Fibroblast of skin of left biceps (primary cell): Measurements from ENCODE around the gene ASPHD2.
"Not testable (repeated sequence)": the region's sequence is repeated elsewhere in the genome, so short reads cannot be mapped to it uniquely, and the experiment has no call there.

ENCODE experiments used
- DNase-seq, 2 experiments: peaks; one replicate each; pipeline ENCODE4 v3.0.0-alpha.2; 2013; ENCODE audit warnings: low read depth in 2 of 2

The ASPHD2 gene

GRCh38 chr22:26428515-26429457, at the start of gene ASPHD2:
Gene ASPHD2 (plus strand): TSS chr22:26429260. CDS start chr22:26433616, 4,356 bp downstream.
- DNase-seq = peak; percentile 30 to 36

GRCh38 chr22:26380072-26380830, 48.8 kb upstream of the ASPHD2 start:
- no peak for DNase-seq

DNA sequence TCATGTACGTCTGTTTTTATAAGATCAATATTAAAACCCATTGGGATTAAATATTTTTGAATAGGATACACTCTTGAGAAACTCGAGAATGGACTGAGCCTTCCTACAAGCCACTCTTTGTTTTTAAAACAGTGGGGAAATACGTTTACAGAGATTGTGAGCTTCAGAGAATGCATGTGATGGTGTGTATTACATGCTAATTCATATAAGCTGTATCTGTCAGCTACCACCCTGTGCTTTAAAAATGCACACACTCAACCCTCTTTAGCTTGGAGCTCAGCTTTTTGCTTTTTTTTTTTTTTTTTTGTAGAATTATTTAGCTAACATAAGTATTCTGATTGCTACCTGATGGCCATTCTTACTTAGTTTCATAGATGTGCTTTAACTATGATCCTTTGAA, 46.3 kb upstream of the ASPHD2 start:
- DNase-seq = no peak

GRCh38 chr22:26383968-26384556, 45.0 kb upstream of the ASPHD2 start:
- no peak for DNase-seq

DNA sequence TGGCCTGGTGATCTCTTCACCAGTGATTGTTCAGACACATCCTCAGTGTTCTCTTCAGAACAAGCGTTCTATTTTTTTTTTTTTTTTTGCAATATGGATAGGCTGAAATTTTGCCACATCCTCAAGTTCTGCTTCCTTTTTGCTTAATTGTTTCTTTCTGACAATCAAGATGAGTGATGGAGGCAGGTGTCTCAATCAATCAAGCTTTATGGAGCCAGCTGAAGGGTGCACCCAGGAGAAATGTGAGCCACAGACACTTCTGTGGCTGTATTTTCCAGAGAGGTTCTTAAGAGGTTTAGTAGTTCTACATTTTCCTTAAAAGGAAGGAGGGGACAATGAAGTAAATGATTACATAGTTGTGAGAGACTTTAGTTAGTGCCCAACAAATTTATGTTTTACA, 43.9 kb upstream of the ASPHD2 start:
- no peak for DNase-seq

GRCh38 chr22:26389125-26389524, 39.9 kb upstream of the ASPHD2 start:
- no peak for DNase-seq

GRCh38 chr22:26391091-26391490, 38.0 kb upstream of the ASPHD2 start:
- DNase-seq = no peak

DNA sequence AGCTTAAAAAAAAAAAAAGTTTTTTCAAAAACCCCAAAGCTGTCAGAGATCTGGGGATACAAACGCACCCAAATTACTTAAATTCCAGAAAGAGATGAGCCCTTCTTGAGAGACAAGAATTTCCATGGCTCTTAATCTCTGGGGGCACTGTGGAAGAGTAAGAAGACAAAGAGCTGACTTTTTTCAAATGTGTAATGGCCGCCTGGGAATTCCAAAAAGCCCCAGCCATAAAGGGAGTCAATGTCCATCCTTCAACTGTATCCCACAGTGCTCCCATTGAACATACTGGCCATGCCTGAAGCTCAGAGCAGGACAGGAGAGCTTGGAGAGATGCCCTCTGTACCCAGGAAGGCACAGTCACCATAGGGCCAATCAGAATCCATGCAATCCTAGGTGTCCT, 37.4 kb upstream of the ASPHD2 start:
- DNase-seq = no peak

GRCh38 chr22:26393929-26394328, 35.1 kb upstream of the ASPHD2 start:
- DNase-seq = no peak

GRCh38 chr22:26394777-26395176, 34.3 kb upstream of the ASPHD2 start:
- no peak for DNase-seq

DNA sequence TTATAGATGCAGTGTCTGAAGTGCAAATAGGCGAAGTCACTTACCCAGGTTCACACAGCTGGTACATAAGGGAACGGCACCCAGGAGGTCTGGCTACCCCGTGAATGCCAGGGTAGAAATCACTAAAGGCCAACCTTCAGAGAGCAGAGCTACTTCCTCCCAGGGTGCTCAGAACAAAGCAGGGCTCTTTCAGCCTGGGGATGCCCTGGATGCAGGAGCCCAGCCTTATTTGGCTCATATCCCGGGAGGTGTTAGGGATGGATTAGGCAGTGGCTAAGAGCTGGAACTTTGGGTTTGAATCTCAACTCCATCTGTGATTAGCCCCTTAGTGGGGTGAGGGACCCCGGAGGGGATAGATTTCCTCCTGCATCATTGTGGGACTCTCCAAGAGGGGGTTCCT, 33.1 kb upstream of the ASPHD2 start:
- no peak for DNase-seq

- DNase-seq = peak; percentile 28 to 35
Observed at GRCh38 chr22:26398741-26399153, 30.3 kb upstream of the ASPHD2 start.

DNA sequence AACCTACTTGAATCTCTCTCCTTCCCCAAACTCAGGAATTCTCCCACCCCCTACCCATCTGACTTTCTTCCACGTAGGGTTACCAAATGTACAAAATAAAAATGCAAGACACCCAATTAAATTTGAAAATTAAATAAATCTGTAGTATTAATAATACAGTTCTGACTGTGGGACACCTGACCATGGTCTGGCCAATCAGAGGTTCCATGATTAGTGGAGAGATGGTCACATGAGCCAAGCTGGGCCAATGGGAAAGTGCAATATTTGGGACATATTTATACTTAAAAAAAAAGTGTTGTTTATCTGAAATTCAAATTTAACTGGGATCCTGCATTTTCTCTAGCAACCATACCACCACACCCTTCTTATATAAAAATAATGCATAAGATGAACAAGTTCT, 29.8 kb upstream of the ASPHD2 start:
- DNase-seq = no peak

GRCh38 chr22:26401726-26402125, 27.3 kb upstream of the ASPHD2 start:
- no peak for DNase-seq

DNA sequence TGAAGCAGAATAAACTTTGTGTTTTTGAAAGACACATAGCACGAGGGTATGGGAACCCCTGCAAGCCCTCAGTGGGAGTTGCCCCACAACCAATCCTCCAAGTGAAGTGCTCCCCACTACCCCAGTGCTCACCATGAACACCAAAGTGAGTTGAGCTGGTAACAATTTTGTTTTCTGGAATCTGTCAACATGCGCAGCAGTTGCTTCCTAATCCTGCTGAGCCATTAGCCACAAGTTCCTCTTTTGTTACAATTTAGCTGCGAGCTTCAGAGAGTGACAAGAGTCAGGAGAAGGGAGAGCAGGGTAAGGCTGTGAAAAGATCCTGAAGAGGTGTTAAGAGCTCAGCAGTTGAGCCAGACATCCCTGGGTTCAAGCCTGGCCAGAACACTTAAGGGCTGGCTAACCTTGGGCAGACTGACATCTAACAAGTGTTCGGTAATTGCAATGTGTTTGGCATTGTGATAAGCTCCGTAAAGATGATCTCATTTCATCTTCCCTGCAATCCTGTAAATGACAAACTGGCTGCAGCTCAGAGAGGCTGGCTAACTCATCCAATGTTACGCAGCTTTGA, 24.1 kb upstream of the ASPHD2 start:
- no peak for DNase-seq

DNA sequence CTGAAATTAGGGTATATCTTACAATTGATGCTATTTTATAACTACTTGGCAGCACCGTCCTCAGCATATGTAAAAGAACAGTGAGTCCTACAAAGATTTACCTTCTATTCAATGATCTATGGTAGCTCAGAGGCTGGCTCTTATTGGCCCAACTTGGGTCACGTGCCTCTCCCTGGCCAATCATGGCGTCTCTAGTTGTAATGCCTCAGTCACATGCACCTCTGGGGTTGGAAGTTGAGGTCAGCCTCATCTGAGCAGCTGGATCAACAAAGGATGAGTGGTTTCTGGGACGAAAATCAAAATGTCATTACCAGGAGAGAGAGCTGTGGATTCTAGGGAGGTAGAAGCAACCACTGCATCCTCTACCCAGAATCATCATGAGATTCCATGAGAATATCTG, 22.9 kb upstream of the ASPHD2 start:
- DNase-seq = no peak

GRCh38 chr22:26408562-26409220, 20.4 kb upstream of the ASPHD2 start:
- DNase-seq = not testable (repeated sequence)

- no peak for DNase-seq
Observed at GRCh38 chr22:26409719-26410335, 19.2 kb upstream of the ASPHD2 start.

- DNase-seq = no peak
Observed at GRCh38 chr22:26410386-26410785, 18.7 kb upstream of the ASPHD2 start.

DNA sequence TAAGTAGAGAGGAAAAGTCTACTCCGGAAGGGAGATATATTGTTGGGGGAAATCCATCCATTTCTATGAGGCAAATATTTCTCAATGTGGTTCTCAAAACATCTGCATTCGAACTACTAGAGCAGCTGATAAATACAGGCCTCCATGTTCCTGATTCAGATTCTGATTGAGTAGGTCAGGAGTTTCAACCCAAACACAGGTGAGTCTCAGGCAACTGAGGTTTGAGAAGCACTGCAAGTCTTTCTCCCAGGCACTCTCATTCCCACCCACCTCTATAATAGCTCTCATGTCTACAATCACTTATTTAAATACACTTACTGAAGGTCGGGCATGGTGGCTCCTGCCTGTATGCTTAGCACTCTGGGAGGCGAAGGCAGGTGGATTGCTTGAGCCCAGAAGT, 14.7 kb upstream of the ASPHD2 start:
- no peak for DNase-seq

DNA sequence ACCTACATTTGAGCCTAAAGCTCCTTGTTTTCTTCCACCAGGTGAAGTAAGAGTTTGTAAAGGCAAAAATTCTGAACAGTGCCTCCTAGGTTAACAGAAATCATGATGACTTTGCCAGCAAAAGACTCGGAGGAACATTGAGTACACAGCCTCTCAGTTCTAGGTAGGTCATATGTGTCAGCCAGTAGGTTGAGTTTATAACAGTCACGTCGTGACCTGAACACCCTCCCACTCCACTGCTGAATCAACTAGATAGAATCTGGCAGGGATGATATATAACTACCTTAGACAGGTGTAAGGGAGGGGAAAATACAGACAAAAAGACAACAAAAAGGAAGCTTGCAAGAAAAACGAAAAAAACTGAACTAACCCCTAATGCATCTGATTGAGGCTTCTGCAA, 12.8 kb upstream of the ASPHD2 start:
- DNase-seq = no peak
